ENCODE results near the gene CEP57. TPM values are rescaled to one million over a fixed set of nuclear protein-coding genes. Genes with fewer than 3 reads are reported as not detected.

The CEP57 gene
- total and polyA plus RNA-seq, 8 donors = 11.9 to 38.3 (median 26.9) TPM

DNA sequence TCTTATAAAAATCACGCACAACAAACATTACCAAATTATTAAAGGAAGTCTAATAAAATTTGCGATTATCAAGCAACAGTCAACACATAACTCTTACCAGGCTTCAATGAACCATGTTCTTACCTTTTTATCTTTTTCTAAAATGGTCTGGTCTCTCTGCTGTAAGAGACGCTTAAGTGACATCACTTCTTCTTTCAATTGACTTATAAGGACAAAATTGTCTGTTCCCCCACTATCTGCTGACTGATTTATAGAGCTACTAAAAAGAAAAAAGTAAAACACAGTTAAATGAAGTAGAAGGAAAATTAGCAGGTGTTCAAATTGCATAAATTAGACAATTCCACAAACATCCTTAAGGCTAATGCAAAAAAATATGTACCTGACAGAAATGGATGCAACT is 11.6 kb upstream of the CEP57 start:
- Histone ChIP-seq H3K36me3 (peaks cover 0 to 47% (median 14%) of the 10 kb centered on the region in 3 donors), H3K27ac (no peak overlapping the region), H3K27me3 (no peaks in the 10 kb centered on the region), H3K4me1 (no peaks in the 10 kb centered on the region), H3K9me3 (no peaks in the 10 kb centered on the region), H3K4me3 (no peak overlapping the region)
- DNase-seq (no peak), ATAC-seq (no peak), FAIRE-seq (no peak)
- 91 to 97% methylated on average over 3 of the region's 3 CpGs for WGBS, 2 donors
- TF ChIP-seq, protein P1, sequence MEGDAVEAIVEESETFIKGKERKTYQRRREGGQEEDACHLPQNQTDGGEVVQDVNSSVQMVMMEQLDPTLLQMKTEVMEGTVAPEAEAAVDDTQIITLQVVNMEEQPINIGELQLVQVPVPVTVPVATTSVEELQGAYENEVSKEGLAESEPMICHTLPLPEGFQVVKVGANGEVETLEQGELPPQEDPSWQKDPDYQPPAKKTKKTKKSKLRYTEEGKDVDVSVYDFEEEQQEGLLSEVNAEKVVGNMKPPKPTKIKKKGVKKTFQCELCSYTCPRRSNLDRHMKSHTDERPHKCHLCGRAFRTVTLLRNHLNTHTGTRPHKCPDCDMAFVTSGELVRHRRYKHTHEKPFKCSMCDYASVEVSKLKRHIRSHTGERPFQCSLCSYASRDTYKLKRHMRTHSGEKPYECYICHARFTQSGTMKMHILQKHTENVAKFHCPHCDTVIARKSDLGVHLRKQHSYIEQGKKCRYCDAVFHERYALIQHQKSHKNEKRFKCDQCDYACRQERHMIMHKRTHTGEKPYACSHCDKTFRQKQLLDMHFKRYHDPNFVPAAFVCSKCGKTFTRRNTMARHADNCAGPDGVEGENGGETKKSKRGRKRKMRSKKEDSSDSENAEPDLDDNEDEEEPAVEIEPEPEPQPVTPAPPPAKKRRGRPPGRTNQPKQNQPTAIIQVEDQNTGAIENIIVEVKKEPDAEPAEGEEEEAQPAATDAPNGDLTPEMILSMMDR (IDR thresholded peaks at IDR 0.05) = no peak
- intact Hi-C loops (cut with DNase I) = no loop called here

DNA sequence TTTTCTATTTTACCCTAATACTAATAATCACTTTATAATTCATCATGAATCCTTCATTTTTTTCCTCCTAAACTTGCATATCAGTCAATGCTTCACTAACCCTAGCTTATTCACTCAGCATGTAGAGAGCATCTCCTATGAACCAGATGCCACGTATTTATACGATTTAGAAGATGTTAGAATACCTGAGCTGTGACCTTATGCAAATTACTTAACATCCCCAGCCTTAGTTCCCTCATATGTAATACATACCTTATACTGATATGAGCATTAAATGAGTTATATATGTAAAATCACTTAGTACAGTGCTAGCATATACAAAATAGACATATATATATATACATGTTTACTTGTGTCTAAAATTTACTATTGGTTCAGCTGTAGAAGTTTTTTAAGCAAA is 9.8 kb upstream of the CEP57 start:
- Histone ChIP-seq H3K27ac (no peak overlapping the region), H3K27me3 (no peaks in the 10 kb centered on the region), H3K36me3 (peaks cover 0 to 41% (median 18%) of the 10 kb centered on the region in 3 donors), H3K9me3 (no peaks in the 10 kb centered on the region), H3K4me3 (no peak overlapping the region), H3K4me1 (no peaks in the 10 kb centered on the region)
- FAIRE-seq = no peak
- DNase-seq = no peak
- 84 to 88% methylated on average over 2 of the region's 2 CpGs for WGBS, 2 donors
- TF ChIP-seq, protein P1 (IDR thresholded peaks at IDR 0.05) = no peak
- ATAC-seq = no peak
- intact Hi-C loops (cut with DNase I) = no loop called here

DNA sequence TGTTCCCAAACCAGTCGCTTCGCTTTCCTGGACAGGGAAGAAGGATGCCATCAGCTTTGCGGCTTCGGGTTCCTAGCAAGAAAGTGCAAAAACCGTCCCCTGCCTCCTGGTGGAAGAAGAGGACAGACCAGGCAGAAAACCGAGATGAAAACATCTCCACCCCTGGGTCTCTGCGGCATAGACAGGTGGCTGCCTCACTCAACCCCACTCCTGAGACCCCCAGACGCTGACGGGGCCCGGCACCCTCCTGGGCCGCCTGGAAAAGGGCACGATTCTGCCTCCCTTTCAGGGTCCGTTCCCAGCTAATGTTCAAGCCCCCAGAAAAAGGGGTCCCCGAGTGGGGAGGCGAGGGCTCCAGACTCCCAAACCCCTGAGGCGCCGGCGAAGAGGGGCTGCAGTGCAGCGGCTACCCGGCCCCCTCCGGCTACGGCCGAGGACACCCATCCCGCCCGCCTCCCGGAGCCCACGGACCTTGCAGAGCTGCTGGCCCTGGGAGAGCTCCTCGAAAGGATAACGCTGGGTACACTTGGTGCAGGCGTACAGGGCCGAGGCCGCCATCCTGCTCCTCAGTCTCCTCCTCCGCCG is 1.3 kb upstream of the CEP57 start:
- DNase-seq = peak in 2 of 6 donors; percentile 5 to 91
- Histone ChIP-seq H3K27ac (peak overlapping the region; percentile 98 to 100 (median 100)), H3K27me3 (no peaks in the 10 kb centered on the region), H3K9me3 (no peaks in the 10 kb centered on the region), H3K4me1 (peaks cover 0 to 24% (median 14%) of the 10 kb centered on the region in 3 donors), H3K36me3 (peaks cover 0 to 14% (median 8%) of the 10 kb centered on the region in 3 donors), H3K4me3 (peak overlapping the region; percentile 81 to 94 (median 90))
- ATAC-seq = no peak
- TF ChIP-seq, protein P1 (IDR thresholded peaks at IDR 0.05) = no peak
- intact Hi-C loops (cut with DNase I) = no loop called here
- no peak for FAIRE-seq
- 1% methylated on average over 33 to 34 of the region's 34 CpGs for WGBS, 2 donors

DNA sequence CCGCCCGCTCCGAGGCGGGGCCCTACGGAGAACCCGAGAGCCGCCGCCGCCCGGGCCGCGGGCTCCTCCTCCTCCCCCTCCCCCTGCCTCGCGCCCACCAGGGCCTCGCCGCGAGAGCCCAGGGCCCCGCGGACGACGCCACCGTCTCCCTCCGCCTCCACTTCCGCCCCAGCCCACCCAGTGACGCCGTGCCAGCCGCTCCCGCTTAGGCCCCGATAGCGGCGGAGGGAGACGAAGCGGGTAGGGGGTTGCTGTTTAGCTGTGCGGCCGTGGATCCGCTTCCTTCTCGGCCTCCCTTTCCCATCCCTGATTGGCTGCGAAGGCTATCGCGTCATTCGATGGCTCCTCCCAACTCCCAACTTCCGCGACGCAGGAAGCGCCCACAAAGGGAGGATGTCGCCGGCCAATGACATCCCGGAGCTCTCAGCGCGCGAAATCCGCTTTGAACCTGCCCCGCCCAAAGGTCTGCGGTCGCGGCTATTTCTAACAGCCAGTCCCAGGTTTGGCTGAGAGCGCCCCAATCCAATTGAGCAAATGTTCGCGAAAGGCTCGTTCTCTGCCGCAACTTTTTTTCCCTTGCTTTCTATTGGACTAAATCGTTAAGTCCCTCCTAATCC is 684 bp upstream of the CEP57 start, which contains the start of gene FAM76B:
TSS of gene FAM76B (minus strand) at position 277 of the 617 bp plus-strand sequence. CDS start 304 bp downstream, outside the sequence.
- TF ChIP-seq, protein P1 (IDR thresholded peaks at IDR 0.05) = no peak
- H3K36me3 ChIP-seq = peaks cover 0 to 14% (median 8%) of the 10 kb centered on the region in 3 donors
- peak within 1 kb of the TSS; percentile 98 to 100 (median 100) for H3K27ac ChIP-seq
- no peaks in the 10 kb centered on the region for H3K27me3 ChIP-seq
- FAIRE-seq (peak; percentile 86), ATAC-seq (peak; percentile 88 to 94 (median 91)), DNase-seq (peak; percentile 91 to 97 (median 96))
- H3K9me3 ChIP-seq = no peaks in the 10 kb centered on the region
- peak within 1 kb of the TSS; percentile 81 to 94 (median 90) for H3K4me3 ChIP-seq
- H3K4me1 ChIP-seq = peaks cover 0 to 24% (median 15%) of the 10 kb centered on the region in 3 donors
- intact Hi-C loops (cut with DNase I) = no loop called here
- WGBS, 2 donors = 1% methylated on average over 61 to 62 of the region's 62 CpGs

Data from pancreas (tissue), 10 donors.